D721Med (cell line): ENCODE measurements around the gene KPNA1.

Experiments
- DNase-seq: peaks from one replicate; pipeline ENCODE4 v3.0.0; 2011; ENCODE audit warnings: low spot score; ENCODE audit not compliant: insufficient read length
- FAIRE-seq: peaks from 2 replicates; lab custom pipeline; 2011; peaks lifted over from hg19 to GRCh38; lab: Jason Lieb, UNC
- CTCF ChIP-seq: IDR thresholded peaks from 2 replicates; pipeline ENCODE4 v1.5.1; 2012; ENCODE audit warnings: mild to moderate bottlenecking, control low read depth; ENCODE audit not compliant: insufficient read depth; ENCODE audit errors: missing control alignments

KPNA1 gene

GRCh38 chr3:122558605-122559004 is 43.9 kb upstream of the KPNA1 start:
- TF ChIP-seq CTCF = no peak
- FAIRE-seq = no peak
- no peak for DNase-seq

GRCh38 chr3:122557356-122557755 is 42.6 kb upstream of the KPNA1 start:
- DNase-seq (no peak), FAIRE-seq (no peak)
- TF ChIP-seq CTCF = no peak

- no peak for DNase-seq
- no peak for FAIRE-seq
- TF ChIP-seq CTCF = no peak
Observed at GRCh38 chr3:122555275-122556071, 40.7 kb upstream of the KPNA1 start.

GRCh38 chr3:122553171-122553570 is 38.4 kb upstream of the KPNA1 start:
- no peak for FAIRE-seq
- TF ChIP-seq CTCF = no peak
- no peak for DNase-seq

- TF ChIP-seq CTCF = no peak
- FAIRE-seq (no peak), DNase-seq (no peak)
Observed at GRCh38 chr3:122548619-122549018, 33.9 kb upstream of the KPNA1 start.

- DNase-seq (no peak), FAIRE-seq (no peak)
- no peak for TF ChIP-seq CTCF
Observed at GRCh38 chr3:122548076-122548475, 33.3 kb upstream of the KPNA1 start.

- no peak for TF ChIP-seq CTCF
- FAIRE-seq = no peak
- DNase-seq = no peak
Observed at GRCh38 chr3:122546151-122546550, 31.4 kb upstream of the KPNA1 start.
